Testis (tissue), 5 donors: Measurements from ENCODE around the gene AKR1C8. TPM values are rescaled to one million over a fixed set of nuclear protein-coding genes. Genes with fewer than 3 reads are reported as not detected.
"Not testable (repeated sequence)": the region's sequence is repeated elsewhere in the genome, so short reads cannot be mapped to it uniquely, and the experiment has no call there.

Source experiments
- DNase-seq: peaks from one replicate; pipeline ENCODE4 v3.0.0-alpha.2; 2019
- H3K27ac ChIP-seq, 2 donors: fragments of 200-600 bp; sonication (generic); one replicate each; pipeline ENCODE4 v1.5.1; 2019
- H3K27me3 ChIP-seq: fragments of 200-600 bp; sonication (generic); one replicate; pipeline ENCODE4 v1.5.1; 2019
- H3K36me3 ChIP-seq: fragments of 200-600 bp; sonication (generic); one replicate; pipeline ENCODE4 v1.5.1; 2017; ENCODE audit warnings: low read depth; ENCODE audit errors: missing control alignments
- H3K4me1 ChIP-seq: fragments of 200-600 bp; sonication (generic); one replicate; pipeline ENCODE4 v1.5.1; 2019
- H3K4me3 ChIP-seq, 2 donors: fragments of 200-600 bp; sonication (generic); one replicate each; pipeline ENCODE4 v1.5.1; 2017 to 2019
- H3K9me3 ChIP-seq: fragments of 200-600 bp; sonication (generic); one replicate; pipeline ENCODE4 v1.5.1; 2017
- POLR2A ChIP-seq: fragments of 450-650 bp; IDR thresholded peaks from one replicate; pipeline ENCODE4 v1.6.1; 2017; ENCODE audit warnings: antibody characterized with exemption, mild to moderate bottlenecking, moderate library complexity
- WGBS, 2 donors: methylation state at CpG; one replicate each; pipeline ENCODE4 v1.1.5; 2018; 5-methylcytosine and 5-hydroxymethylcytosine counted together
- intact Hi-C: fragments of 100-400 bp; cut with DNase I; formaldehyde crosslinking; loops from one replicate; pipeline ENCODE4 v1.15.1; 2023; ENCODE audit warnings: low total_unique reads
- long read RNA-seq, 2 donors: transcript quantifications; one replicate each; lab custom pipeline, GENCODE V29; 2026
- polyA plus RNA-seq: library from polyadenylated mRNA; stranded (reverse); fragments of 350-450 nt; fragmentation: Illumina TruSeq; extraction: RNeasy Lipid Tissue Mini Kit (QIAGEN cat#74804); gene quantifications from one replicate; pipeline ENCODE4 v1.2.3, GENCODE V29; 2014; ENCODE audit warnings: low read depth, low replicate concordance; ENCODE audit not compliant: insufficient read depth
- total RNA-seq, 2 donors: library from RNA; depleted of rRNA; stranded (reverse); fragments of >200 nt; gene quantifications; one replicate each; pipeline ENCODE4 v1.2.3, GENCODE V29; 2016
- TF ChIP-seq, protein P1 (sequence below), 3 experiments: fragments of 450-650 bp in 2 of 3; fragments of 200-600 bp in 1 of 3; sonication (generic) in 1 of 3; IDR thresholded peaks; one replicate each; pipeline ENCODE4 v1.5.1; 2016 to 2019; ENCODE audit warnings: antibody characterized with exemption in 3 of 3, mild to moderate bottlenecking in 2 of 3, moderate library complexity in 1 of 3

AKR1C8 gene
- total RNA-seq: 1 to 10 TPM; 4.3 to 7.5 TPM
- polyA plus RNA-seq: 0.33 TPM
- long read RNA-seq, donor 1: 0 reads
- long read RNA-seq, donor 2: 0 reads

DNA sequence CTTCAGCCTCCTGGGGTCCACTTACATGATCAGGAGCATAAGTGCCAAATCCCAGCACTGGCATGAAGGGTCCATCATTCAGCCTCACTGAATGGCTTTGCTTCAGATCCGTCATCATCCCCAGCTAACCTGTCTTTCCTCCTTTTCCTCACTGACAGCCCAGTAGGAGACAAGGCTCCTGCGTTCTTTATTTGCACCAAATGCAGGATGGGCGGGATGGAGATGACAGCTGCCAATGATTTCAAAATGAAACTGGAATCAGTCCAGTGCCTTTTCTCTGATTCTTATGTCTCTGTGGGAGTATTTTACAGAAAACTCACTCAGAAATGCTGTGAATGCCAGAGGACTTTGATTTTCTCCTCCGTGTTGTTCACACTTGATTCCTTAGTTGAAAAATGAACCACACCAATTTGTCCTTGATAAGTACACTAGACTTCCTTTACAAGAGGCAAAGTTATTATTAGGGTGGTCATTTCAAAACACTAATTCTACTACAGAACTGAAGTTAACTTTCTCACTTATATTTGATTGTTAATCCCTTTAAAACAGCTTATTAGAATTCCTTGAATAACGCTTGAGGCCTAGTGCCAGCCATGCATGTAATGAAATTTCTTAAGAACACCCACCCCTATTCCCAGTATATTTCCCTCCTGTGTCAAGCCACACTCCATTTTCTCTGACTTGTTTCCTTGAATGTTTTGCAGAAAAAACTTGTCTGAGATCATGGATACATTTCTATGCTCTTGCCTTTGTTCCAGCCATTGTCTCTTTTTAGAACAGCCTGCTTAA is at the start of gene AKR1C8:
AKR1C8 (minus strand) TSS at position 164 of the 789 bp plus-strand sequence; CDS start at position 118, 46 bp downstream.
- Histone ChIP-seq H3K4me1 (peaks cover 13% of the 10 kb centered on the region), H3K4me3 (no peak within 1 kb of the TSS), H3K27ac (peak within 1 kb of the TSS in 1 of 2 donors; percentile 3), H3K36me3 (no peaks in the 10 kb centered on the region), H3K27me3 (no peaks in the 10 kb centered on the region), H3K9me3 (no peaks in the 10 kb centered on the region)
- peak; percentile 19 for DNase-seq
- no peak for TF ChIP-seq POLR2A
- TF ChIP-seq, protein P1, sequence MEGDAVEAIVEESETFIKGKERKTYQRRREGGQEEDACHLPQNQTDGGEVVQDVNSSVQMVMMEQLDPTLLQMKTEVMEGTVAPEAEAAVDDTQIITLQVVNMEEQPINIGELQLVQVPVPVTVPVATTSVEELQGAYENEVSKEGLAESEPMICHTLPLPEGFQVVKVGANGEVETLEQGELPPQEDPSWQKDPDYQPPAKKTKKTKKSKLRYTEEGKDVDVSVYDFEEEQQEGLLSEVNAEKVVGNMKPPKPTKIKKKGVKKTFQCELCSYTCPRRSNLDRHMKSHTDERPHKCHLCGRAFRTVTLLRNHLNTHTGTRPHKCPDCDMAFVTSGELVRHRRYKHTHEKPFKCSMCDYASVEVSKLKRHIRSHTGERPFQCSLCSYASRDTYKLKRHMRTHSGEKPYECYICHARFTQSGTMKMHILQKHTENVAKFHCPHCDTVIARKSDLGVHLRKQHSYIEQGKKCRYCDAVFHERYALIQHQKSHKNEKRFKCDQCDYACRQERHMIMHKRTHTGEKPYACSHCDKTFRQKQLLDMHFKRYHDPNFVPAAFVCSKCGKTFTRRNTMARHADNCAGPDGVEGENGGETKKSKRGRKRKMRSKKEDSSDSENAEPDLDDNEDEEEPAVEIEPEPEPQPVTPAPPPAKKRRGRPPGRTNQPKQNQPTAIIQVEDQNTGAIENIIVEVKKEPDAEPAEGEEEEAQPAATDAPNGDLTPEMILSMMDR (IDR thresholded peaks at IDR 0.05): no peak
- intact Hi-C loops: no loop called here
- 63 to 74% methylated on average over 5 of the region's 5 CpGs for WGBS, 2 donors

DNA sequence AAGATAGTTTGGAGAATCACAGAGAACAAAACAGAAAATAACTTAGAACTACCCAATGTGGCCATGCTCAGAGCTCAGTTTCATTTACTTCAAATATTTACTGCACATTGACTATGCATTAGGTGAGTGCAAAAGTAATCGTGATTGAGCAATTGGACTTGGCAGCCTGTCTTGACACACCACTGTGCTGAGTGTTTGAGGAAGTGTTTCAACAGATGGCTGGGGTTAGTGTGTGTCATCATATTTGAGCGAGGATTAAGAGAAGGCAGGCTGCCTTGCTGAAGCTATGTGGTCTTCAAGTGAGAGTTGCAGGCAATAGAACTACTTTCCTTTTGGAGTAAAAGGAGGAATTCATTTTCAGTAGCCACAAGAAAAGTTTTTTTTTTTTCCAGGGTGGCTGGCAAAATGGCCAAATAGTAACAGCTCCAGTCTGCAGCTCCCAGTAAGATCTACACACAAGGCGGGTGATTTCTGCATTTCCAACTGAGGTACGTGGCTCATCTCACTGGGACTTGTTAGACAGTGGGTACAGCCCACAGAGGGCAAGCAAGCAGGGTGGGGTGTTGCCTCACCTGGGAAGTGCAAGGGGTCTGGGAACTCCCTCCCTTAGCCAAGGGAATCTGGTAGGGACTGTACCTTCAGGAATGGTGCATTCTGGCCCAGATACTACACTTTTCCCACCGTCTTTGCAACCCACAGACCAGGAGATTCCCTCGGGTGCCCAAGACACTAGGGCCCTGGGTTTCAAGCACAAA is 49.3 kb upstream of the AKR1C8 start:
- Histone ChIP-seq H3K4me1 (no peaks in the 10 kb centered on the region), H3K4me3 (no peak overlapping the region), H3K27ac (no peak overlapping the region), H3K27me3 (no peaks in the 10 kb centered on the region), H3K36me3 (no peaks in the 10 kb centered on the region), H3K9me3 (no peaks in the 10 kb centered on the region)
- peak; percentile 16 for DNase-seq
- TF ChIP-seq POLR2A: no peak
- intact Hi-C loops: no loop called here
- WGBS, 2 donors: 82 to 83% methylated on average over 6 of the region's 6 CpGs

DNA sequence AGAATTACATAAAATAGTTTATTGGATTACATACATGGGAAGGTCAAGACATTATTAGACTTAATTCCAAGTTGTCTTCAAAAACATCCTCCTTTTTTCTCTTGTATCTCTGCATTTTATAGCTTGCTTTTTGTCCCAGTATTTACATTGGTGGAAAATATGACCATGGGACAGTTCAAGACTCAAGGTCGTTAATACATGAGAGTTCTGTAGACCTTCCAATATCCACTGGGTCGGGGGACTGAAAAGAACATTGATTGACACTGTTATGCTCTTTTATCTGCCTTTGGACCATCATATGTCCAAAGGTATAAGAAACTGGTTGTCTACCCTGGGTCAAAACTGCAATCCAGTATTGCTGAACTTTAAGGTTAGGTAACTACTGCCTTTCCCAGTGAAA is 48.4 kb upstream of the AKR1C8 start:
- WGBS, 2 donors: 75 to 84% methylated on average over 2 of the region's 2 CpGs
- H3K36me3 ChIP-seq: no peaks in the 10 kb centered on the region
- intact Hi-C loops: no loop called here
- H3K27ac ChIP-seq: no peak overlapping the region
- no peaks in the 10 kb centered on the region for H3K9me3 ChIP-seq
- H3K4me1 ChIP-seq: no peaks in the 10 kb centered on the region
- TF ChIP-seq, protein P1 (IDR thresholded peaks at IDR 0.05): no peak
- no peak for TF ChIP-seq POLR2A
- no peak for DNase-seq
- no peak overlapping the region for H3K4me3 ChIP-seq
- no peaks in the 10 kb centered on the region for H3K27me3 ChIP-seq

DNA sequence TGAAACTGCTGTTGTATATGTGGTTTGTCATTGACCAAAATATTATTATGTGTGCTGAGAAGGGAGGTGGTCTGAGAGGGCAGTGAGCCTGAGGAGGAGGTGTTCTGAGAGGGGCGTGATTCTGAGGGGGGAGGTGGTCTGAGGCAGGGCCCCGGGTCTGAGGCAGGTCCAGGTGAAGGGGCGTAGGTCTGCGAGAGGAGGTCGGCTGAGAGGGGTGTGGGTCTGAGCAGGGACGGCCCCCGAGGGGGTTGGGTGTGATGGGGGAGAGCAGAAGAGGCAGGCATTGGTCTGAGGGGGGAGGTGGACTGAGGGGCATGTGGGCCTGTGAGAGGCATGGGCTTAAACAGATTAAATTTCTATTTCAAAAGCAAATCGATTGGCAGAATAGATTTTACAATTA is 44.1 kb upstream of the AKR1C8 start:
- H3K4me1 ChIP-seq: no peaks in the 10 kb centered on the region
- no peaks in the 10 kb centered on the region for H3K27me3 ChIP-seq
- no peak overlapping the region for H3K4me3 ChIP-seq
- intact Hi-C loops: no loop called here
- WGBS, 2 donors: 84 to 89% methylated on average over 8 of the region's 8 CpGs
- H3K36me3 ChIP-seq: no peaks in the 10 kb centered on the region
- H3K9me3 ChIP-seq: no peaks in the 10 kb centered on the region
- no peak overlapping the region for H3K27ac ChIP-seq
- no peak for DNase-seq
- no peak for TF ChIP-seq POLR2A
- TF ChIP-seq, protein P1 (IDR thresholded peaks at IDR 0.05): no peak

DNA sequence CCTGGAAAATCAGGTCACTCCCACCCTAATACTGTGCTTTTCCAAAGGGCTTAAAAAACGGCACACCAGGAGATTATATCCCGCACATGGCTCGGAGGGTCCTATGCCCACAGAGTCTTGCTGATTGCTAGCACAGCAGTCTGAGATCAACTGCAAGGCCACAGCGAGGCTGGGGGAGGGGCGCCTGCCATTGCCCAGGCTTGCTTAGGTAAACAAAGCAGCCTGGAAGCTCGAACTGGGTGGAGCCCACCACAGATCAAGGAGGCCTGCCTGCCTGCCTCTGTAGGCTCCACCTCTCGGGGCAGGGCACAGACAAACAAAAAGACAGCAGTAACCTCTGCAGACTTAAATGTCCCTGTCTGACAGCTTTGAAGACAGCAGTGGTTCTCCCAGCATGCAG is 38.0 kb upstream of the AKR1C8 start:
- H3K4me1 ChIP-seq, DNase-seq, H3K27ac ChIP-seq, H3K27me3 ChIP-seq, intact Hi-C loops, H3K4me3 ChIP-seq, H3K9me3 ChIP-seq, H3K36me3 ChIP-seq: not testable (repeated sequence)
- WGBS, 2 donors: 91 to 100% methylated on average over 1 to 7 of the region's 7 CpGs
